ENCODE measurements around the gene DGCR6L. TPM values are rescaled to one million over a fixed set of nuclear protein-coding genes. Genes with fewer than 3 reads are reported as not detected.
A peak's percentile ranks its signal among the peaks of the same experiment; 100 is the strongest.
"Not testable (repeated sequence)": the region's sequence is repeated elsewhere in the genome, so short reads cannot be mapped to it uniquely, and the experiment has no call there.

DGCR6L gene
- total and polyA plus RNA-seq, 2 of the 4 experiments (the other 2 are of a cell fraction): 65.4 to 80.4 TPM

DNA sequence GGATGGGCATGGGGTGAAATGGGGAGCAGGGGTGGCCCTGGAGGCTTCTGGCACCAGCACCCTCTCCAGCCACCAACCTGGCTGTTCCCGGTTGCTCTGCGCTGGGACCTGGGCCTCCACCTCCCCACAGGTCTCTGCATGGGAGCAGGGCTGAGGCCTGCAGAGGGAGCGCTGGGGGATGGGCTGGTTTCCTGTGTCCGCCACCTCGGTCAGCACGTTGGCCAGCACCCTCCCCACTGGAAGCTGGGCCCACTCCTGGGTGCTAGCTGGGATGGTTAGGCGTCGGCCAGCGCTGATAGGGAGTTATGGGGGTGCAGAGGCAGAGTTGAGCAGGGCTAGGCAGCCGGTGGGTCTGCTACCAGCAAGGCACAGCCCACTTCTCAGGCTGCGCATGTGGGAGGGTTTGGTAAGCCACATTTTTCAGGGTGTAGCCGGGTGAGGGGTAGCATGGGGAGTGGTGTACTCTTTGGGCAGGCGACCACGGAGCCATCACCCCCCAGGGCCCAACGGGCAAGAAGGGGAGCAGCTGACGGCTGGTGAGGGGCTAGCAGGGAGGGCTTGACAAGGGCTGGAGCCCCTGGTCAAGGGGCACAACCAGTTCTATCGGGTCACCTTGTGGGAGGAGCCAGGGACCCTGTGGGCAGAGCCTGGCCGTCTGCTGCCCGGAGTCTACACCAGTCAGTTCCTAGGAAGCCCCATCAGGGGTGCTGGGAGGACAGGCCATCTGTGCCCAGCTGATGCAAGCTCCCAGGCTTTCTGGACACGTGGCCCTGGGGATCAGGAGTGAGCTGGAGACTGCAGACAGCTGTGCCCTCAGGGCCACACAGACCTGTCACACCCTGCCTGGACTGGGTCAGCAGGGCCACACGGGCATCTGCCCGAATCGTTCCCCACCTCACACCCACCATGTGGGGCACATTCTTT is 49.4 kb downstream of the DGCR6L start:
- POLR2A ChIA-PET (ENCODE audit: unreplicated experiment); CTCF ChIA-PET: not testable (repeated sequence)

DNA sequence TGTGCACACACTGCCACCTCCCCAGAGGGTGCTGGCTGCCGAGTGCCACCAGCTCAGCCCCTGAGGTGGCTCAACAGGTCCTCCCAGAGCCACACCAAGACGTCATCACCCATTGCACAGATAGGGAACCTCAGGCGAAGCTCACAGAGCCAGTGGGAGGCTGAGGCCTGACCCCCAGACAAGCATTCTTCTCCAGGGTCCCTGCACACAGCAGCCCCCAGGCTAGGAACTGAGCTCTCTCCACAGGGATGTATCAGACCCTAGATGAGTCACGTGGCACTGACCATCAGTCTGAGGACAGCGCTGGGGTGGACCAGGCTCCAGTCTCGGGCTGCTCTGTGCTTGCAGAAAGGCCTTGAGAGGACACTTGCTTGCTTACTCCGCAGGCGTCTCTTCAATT is 50.2 kb downstream of the DGCR6L start:
- H2BK5ac ChIP-seq (ENCODE audit: low read depth, low read length, poor library complexity, severe bottlenecking); H3K4ac ChIP-seq (ENCODE audit: low read depth, low read length); H2BK120ac ChIP-seq (ENCODE audit: low read depth, low read length); H4K8ac ChIP-seq (ENCODE audit: low read depth in 2 of 2, low read length in 2 of 2); H4K20me1 ChIP-seq (ENCODE audit: insufficient read depth, low read length); in situ Hi-C loops (cut with MboI; ENCODE audit: low sequenced_read_pairs); H4K91ac ChIP-seq (ENCODE audit: insufficient read depth, low read depth, low read length); H2BK20ac ChIP-seq (ENCODE audit: low read depth, low read length); H4K5ac ChIP-seq (ENCODE audit: low read depth, low read length); H2AK5ac ChIP-seq (ENCODE audit: low read depth, low read length); H3K4me2 ChIP-seq (ENCODE audit: low read depth, low read length); BruUV-seq (replicated peaks); H3K27ac ChIP-seq (ENCODE audit: insufficient read depth, low read length); DNase-seq; H3K79me1 ChIP-seq (ENCODE audit: low read depth in 1 of 2, low read length in 2 of 2); dilution Hi-C loops (cut with HindIII; ENCODE audit: low sequenced_read_pairs, unreplicated experiment); H3K23ac ChIP-seq (ENCODE audit: low read depth, low read length); H3K4me3 ChIP-seq (ENCODE audit: insufficient read depth, low read depth, low read length); H3K9ac ChIP-seq (ENCODE audit: low read depth, low read length); ATAC-seq (ENCODE audit: low read depth); H3K9me1 ChIP-seq (ENCODE audit: insufficient read depth, low read length); H3K36me3 ChIP-seq (ENCODE audit: control insufficient read depth, insufficient read depth, low read length); H2AK9ac ChIP-seq (replicated peaks; ENCODE audit: low read depth, low read length, poor library complexity); H3K18ac ChIP-seq (ENCODE audit: low read depth, low read length); H3K56ac ChIP-seq (ENCODE audit: extremely low read depth, insufficient read depth, low read length); H3K9me3 ChIP-seq (ENCODE audit: control insufficient read depth, insufficient read depth, low read length); H3K14ac ChIP-seq (replicated peaks; ENCODE audit: low read depth, low read length); POLR2A ChIA-PET (ENCODE audit: unreplicated experiment); H3K4me1 ChIP-seq (ENCODE audit: control insufficient read depth, insufficient read depth, low read length); CTCF ChIA-PET; H2AFZ ChIP-seq (replicated peaks; ENCODE audit: low read length, poor library complexity); H2BK15ac ChIP-seq (ENCODE audit: low read depth, low read length): not testable (repeated sequence)
- WGBS, 2 experiments (ENCODE audit: extremely low coverage in 2 of 2, insufficient read length in 1 of 2): 90% methylated on average over 5 of the region's 8 CpGs; no CpG with 5 or more reads in 1 of the 2 experiments
- intact Hi-C loops (cut with micrococcal nuclease): loop anchor here (2.0 to 5.0 kb wide), 2 partner anchors 92 to 113 kb away; no protein-coding TSS in a partner anchor
- peaks cover 20% of the 10 kb centered on the region; the same call in 1 of the 2 replicates for H3K27me3 ChIP-seq (ENCODE audit: control insufficient read depth, insufficient read depth, low read length)

More for the DNA sequence above, 49.4 kb downstream of the DGCR6L start:
- H2BK20ac ChIP-seq (ENCODE audit: low read depth, low read length); H3K18ac ChIP-seq (ENCODE audit: low read depth, low read length); in situ Hi-C loops (cut with MboI; ENCODE audit: low sequenced_read_pairs); H3K4me1 ChIP-seq (ENCODE audit: control insufficient read depth, insufficient read depth, low read length); H4K91ac ChIP-seq (ENCODE audit: insufficient read depth, low read depth, low read length); H3K27ac ChIP-seq (ENCODE audit: insufficient read depth, low read length); H3K79me1 ChIP-seq (ENCODE audit: low read depth in 1 of 2, low read length in 2 of 2); H2AFZ ChIP-seq (replicated peaks; ENCODE audit: low read length, poor library complexity); H3K23ac ChIP-seq (ENCODE audit: low read depth, low read length); DNase-seq; H3K4me3 ChIP-seq (ENCODE audit: insufficient read depth, low read depth, low read length); H3K9me3 ChIP-seq (ENCODE audit: control insufficient read depth, insufficient read depth, low read length); H2BK120ac ChIP-seq (ENCODE audit: low read depth, low read length); H2AK5ac ChIP-seq (ENCODE audit: low read depth, low read length); ATAC-seq (ENCODE audit: low read depth); H4K8ac ChIP-seq (ENCODE audit: low read depth in 2 of 2, low read length in 2 of 2); H3K4ac ChIP-seq (ENCODE audit: low read depth, low read length); H3K9ac ChIP-seq (ENCODE audit: low read depth, low read length); H2BK5ac ChIP-seq (ENCODE audit: low read depth, low read length, poor library complexity, severe bottlenecking); intact Hi-C loops (cut with micrococcal nuclease); H4K20me1 ChIP-seq (ENCODE audit: insufficient read depth, low read length); H3K14ac ChIP-seq (replicated peaks; ENCODE audit: low read depth, low read length); BruUV-seq (replicated peaks); dilution Hi-C loops (cut with HindIII; ENCODE audit: low sequenced_read_pairs, unreplicated experiment); H2BK15ac ChIP-seq (ENCODE audit: low read depth, low read length); H4K5ac ChIP-seq (ENCODE audit: low read depth, low read length); H3K9me1 ChIP-seq (ENCODE audit: insufficient read depth, low read length); H3K36me3 ChIP-seq (ENCODE audit: control insufficient read depth, insufficient read depth, low read length); H3K56ac ChIP-seq (ENCODE audit: extremely low read depth, insufficient read depth, low read length); H3K4me2 ChIP-seq (ENCODE audit: low read depth, low read length): not testable (repeated sequence)
- H2AK9ac ChIP-seq (replicated peaks; ENCODE audit: low read depth, low read length, poor library complexity): peak overlapping the region; percentile 42
- H3K27me3 ChIP-seq (ENCODE audit: control insufficient read depth, insufficient read depth, low read length): peaks cover 17% of the 10 kb centered on the region; the same call in 1 of the 2 replicates
- 57% methylated on average over 6 of the region's 23 CpGs; no CpG with 5 or more reads in 1 of the 2 experiments for WGBS, 2 experiments (ENCODE audit: extremely low coverage in 2 of 2, insufficient read length in 1 of 2)
